HepG2 (cell line): ENCODE measurements around the gene ZFP92. TPM values are rescaled to one million over a fixed set of nuclear protein-coding genes. Genes with fewer than 3 reads are reported as not detected.

Experiments
- ATAC-seq: fragments of 200-7000 bp; cut with Tn5 transposase; 3 replicates; pipeline ENCODE4 v1.9.1; 2020; ENCODE audit warnings: mild to moderate bottlenecking, moderate library complexity
- BruUV-seq: library from RNA; stranded (reverse); fragments of 400-500 nt; replicated peaks from 2 replicates; lab custom pipeline; 2021; lab: Mats Ljungman, UMichigan
- CTCF ChIA-PET: fragments of 300-600 bp; formaldehyde crosslinking; extraction: SDS; loops from one replicate; lab custom pipeline; 2021; ENCODE audit warnings: low total read pairs, inconsistent platforms, low intra/inter-chr PET ratio; lab: Yijun Ruan, JAX
- POLR2A ChIA-PET: fragments of 350-600 bp; sonication (Branson Sonifier 250); formaldehyde crosslinking; loops from one replicate; lab custom pipeline; 2020; ENCODE audit warnings: antibody characterized with exemption, inconsistent platforms; lab: Yijun Ruan, JAX
- DNase-seq: peaks from one replicate; pipeline ENCODE4 v3.0.0-alpha.2; 2015; ENCODE audit warnings: low spot score
- FAIRE-seq: peaks from 3 replicates; lab custom pipeline; 2011; peaks lifted over from hg19 to GRCh38; lab: Jason Lieb, UNC
- H2AFZ ChIP-seq: one replicate; pipeline ENCODE4 v1.6.1; 2011; ENCODE audit warnings: low read length, inconsistent platforms
- H3K27ac ChIP-seq: fragments of 300-600 bp; 3 replicates; pipeline ENCODE4 v1.8.0; 2011; ENCODE audit warnings: mixed run types, mild to moderate bottlenecking, mixed read lengths, low read length, inconsistent platforms; ENCODE audit not compliant: insufficient read depth; ENCODE audit errors: extremely low read length
- H3K27me3 ChIP-seq, 2 experiments: fragments of 200-600 bp in 1 of 2; 2 replicates in 1 of 2; 3 replicates in 1 of 2; pipeline versions ENCODE4 v1.6.0 to v1.8.0; 2011; ENCODE audit warnings: low read length in 2 of 2, mild to moderate bottlenecking in 2 of 2, moderate library complexity in 2 of 2, inconsistent platforms in 1 of 2; ENCODE audit not compliant: insufficient read depth in 2 of 2, control insufficient read depth in 1 of 2
- H3K36me3 ChIP-seq, 2 experiments: fragments of 200-600 bp in 1 of 2; replicated peaks in 1 of 2; 2 replicates in 1 of 2; 3 replicates in 1 of 2; pipeline versions ENCODE4 v1.5.1 to v1.8.0; 2011; ENCODE audit warnings: low read length in 2 of 2, inconsistent platforms in 1 of 2; ENCODE audit not compliant: insufficient read depth in 2 of 2, control insufficient read depth in 1 of 2
- H3K4me1 ChIP-seq: 2 replicates; pipeline ENCODE4 v1.5.1; 2012; ENCODE audit warnings: low read length, inconsistent platforms; ENCODE audit not compliant: insufficient read depth
- H3K4me2 ChIP-seq: 2 replicates; pipeline ENCODE4 v1.6.0; 2011; ENCODE audit warnings: low read depth, low read length, inconsistent platforms
- H3K4me3 ChIP-seq, 3 experiments: fragments of 200-600 bp in 1 of 3; sonication (generic), shearing (Covaris generic) in 1 of 3; replicated peaks in 1 of 3; 2 replicates each; pipeline ENCODE4 v1.5.1; 2011 to 2016; ENCODE audit warnings: low read length in 3 of 3, inconsistent platforms in 2 of 3, low read depth in 2 of 3, mild to moderate bottlenecking in 2 of 3, control low read depth in 1 of 3, mixed read lengths in 1 of 3; ENCODE audit not compliant: insufficient read depth in 1 of 3
- H3K79me2 ChIP-seq: one replicate; pipeline ENCODE4 v1.6.1; 2011; ENCODE audit warnings: low read length, inconsistent platforms; ENCODE audit not compliant: insufficient read depth
- H3K9ac ChIP-seq: 2 replicates; pipeline ENCODE4 v1.6.0; 2011; ENCODE audit warnings: mild to moderate bottlenecking, low read depth, low read length, inconsistent platforms; ENCODE audit not compliant: insufficient read depth
- H3K9me3 ChIP-seq: 2 replicates; pipeline ENCODE4 v1.5.1; 2012; ENCODE audit warnings: mild to moderate bottlenecking, low read length
- H4K20me1 ChIP-seq: 2 replicates; pipeline ENCODE4 v1.6.0; 2011; ENCODE audit warnings: inconsistent platforms, mild to moderate bottlenecking, low read length, moderate library complexity; ENCODE audit not compliant: insufficient read depth
- CCDC6 ChIP-seq: sonication (generic); formaldehyde crosslinking; IDR thresholded peaks from 2 replicates; pipeline ENCODE4 v1.8.1; 2022; ENCODE audit warnings: mild to moderate bottlenecking, missing genetic modification reagents, moderate library complexity
- FOSL1 ChIP-seq: sonication (generic); formaldehyde crosslinking; IDR thresholded peaks from 2 replicates; pipeline ENCODE4 v1.9.0; 2021; ENCODE audit warnings: missing genetic modification reagents, borderline replicate concordance
- GTF3A ChIP-seq: sonication (generic); formaldehyde crosslinking; conservative IDR thresholded peaks from 2 replicates; pipeline ENCODE4 v1.4.0; 2020; ENCODE audit warnings: mild to moderate bottlenecking, missing genetic modification reagents
- SNRNP70 ChIP-seq: fragments of 200-400 bp; formaldehyde crosslinking; IDR thresholded peaks from 2 replicates; pipeline ENCODE4 v1.6.1; 2017; ENCODE audit warnings: mild to moderate bottlenecking, low read depth, low read length, moderate library complexity
- SRSF1 ChIP-seq: fragments of 200-400 bp; formaldehyde crosslinking; optimal IDR thresholded peaks from 2 replicates; pipeline ENCODE3; 2017; ENCODE audit warnings: mild to moderate bottlenecking, low read depth, low read length, moderate library complexity
- SRSF4 ChIP-seq: fragments of 200-400 bp; formaldehyde crosslinking; IDR thresholded peaks from one replicate; pipeline ENCODE4 v1.6.1; 2018; ENCODE audit warnings: mild to moderate bottlenecking, low read depth, low read length, moderate library complexity; ENCODE audit not compliant: poor library complexity, severe bottlenecking
- TAF1 ChIP-seq: sonication (generic); formaldehyde crosslinking; IDR thresholded peaks from 2 replicates; pipeline ENCODE4 v1.4.0; 2020; ENCODE audit warnings: missing genetic modification reagents
- ZNF24 ChIP-seq: fragments of 450-650 bp; IDR thresholded peaks from 2 replicates; pipeline ENCODE4 v1.6.1; 2017; ENCODE audit warnings: antibody characterized with exemption, mild to moderate bottlenecking
- ZNF3 ChIP-seq: IDR thresholded peaks from 2 replicates; pipeline ENCODE4 v1.7.0; 2017; ENCODE audit warnings: inconsistent platforms
- ZNF484 ChIP-seq: sonication (generic); formaldehyde crosslinking; IDR thresholded peaks from 2 replicates; pipeline ENCODE4 v1.5.1; 2020; ENCODE audit warnings: mild to moderate bottlenecking, low read depth, missing genetic modification reagents, borderline replicate concordance
- ZNF562 ChIP-seq: sonication (generic); formaldehyde crosslinking; IDR thresholded peaks from 2 replicates; pipeline ENCODE4 v1.8.0; 2022; ENCODE audit warnings: missing genetic modification reagents, borderline replicate concordance
- ZNF709 ChIP-seq: sonication (generic); formaldehyde crosslinking; IDR thresholded peaks from 2 replicates; pipeline ENCODE4 v1.5.0; 2020; ENCODE audit warnings: mild to moderate bottlenecking, missing genetic modification reagents
- WGBS: methylation state at CpG from one replicate; pipeline ENCODE4 v1.1.6; 2017; ENCODE audit warnings: low lambda C conversion rate; 5-methylcytosine and 5-hydroxymethylcytosine counted together
- in situ Hi-C: cut with HindIII; loops from 2 replicates; pipeline ENCODE4 v1.10.0; 2017; ENCODE audit warnings: low pct_unique_long_range_greater_than_20kb; ENCODE audit not compliant: extremely low pct_ligation_motif_present
- intact Hi-C: fragments of 100-400 bp; cut with micrococcal nuclease; formaldehyde crosslinking; loops from one replicate; pipeline ENCODE4 v1.10.0; 2022; ENCODE audit not compliant: unreplicated experiment
- polyA plus RNA-seq, 8 experiments: library from polyadenylated mRNA; depleted of rRNA in 3 of 8; stranded (reverse) in 7 of 8; unstranded in 1 of 8; fragments of >200 nt; fragmentation: Illumina TruSeq in 4 of 8; extraction: Trizol in 4 of 8; gene quantifications; 2 replicates each; pipeline versions ENCODE4 v1.2.1 to v1.2.3, GENCODE V29; 2011 to 2016; ENCODE audit warnings: low read depth in 4 of 8, missing spikeins in 1 of 8, mixed read lengths in 1 of 8; ENCODE audit not compliant: insufficient read depth in 1 of 8
- total RNA-seq, 5 experiments: library from RNA; depleted of rRNA; stranded (reverse); fragments of >200 nt; fragmentation: Illumina TruSeq; extraction: Trizol; gene quantifications; 2 replicates each; pipeline ENCODE4 v1.2.3, GENCODE V29; 2016; ENCODE audit warnings: low read depth in 1 of 5
- TF ChIP-seq, protein P1 (sequence below): IDR thresholded peaks from 2 replicates; pipeline ENCODE4 v1.6.1; 2016; ENCODE audit warnings: low read depth, missing genetic modification reagents, missing compliant biosample characterization
- TF ChIP-seq, protein P2 (sequence below): sonication (generic); formaldehyde crosslinking; IDR thresholded peaks from 2 replicates; pipeline ENCODE4 v1.5.1; 2020; ENCODE audit warnings: missing genetic modification reagents, mild to moderate bottlenecking, borderline replicate concordance
- TF ChIP-seq, protein P3 (sequence below): sonication (generic); formaldehyde crosslinking; IDR thresholded peaks from 2 replicates; pipeline ENCODE4 v1.5.0; 2020; ENCODE audit warnings: missing genetic modification reagents, mild to moderate bottlenecking, borderline replicate concordance
- TF ChIP-seq, protein P4 (sequence below): sonication (generic); formaldehyde crosslinking; IDR thresholded peaks from 2 replicates; pipeline ENCODE4 v1.4.0; 2020; ENCODE audit warnings: missing genetic modification reagents, low read depth, mild to moderate bottlenecking, borderline replicate concordance

Gene ZFP92
- total and polyA plus RNA-seq, 2 of the 13 experiments (the other 11 are each of a cell fraction or from before 2014, with no cell fraction given): 0.02 TPM; not detected in 1

GRCh38 chrX:153430796-153431195 is 19.5 kb downstream of the ZFP92 start:
- no peaks in the 10 kb centered on the region for H3K4me1 ChIP-seq
- no peaks in the 10 kb centered on the region for H3K79me2 ChIP-seq
- no peak for FAIRE-seq
- no peak overlapping the region for H2AFZ ChIP-seq
- H4K20me1 ChIP-seq: no peaks in the 10 kb centered on the region
- peaks cover 0 to 1% of the 10 kb centered on the region in 2 experiments; a peak in 2 of 5 replicates for H3K27me3 ChIP-seq
- intact Hi-C loops: no loop called here
- WGBS: 50% methylated on average over 2 of the region's 6 CpGs
- TF ChIP-seq ZNF709 (CRISPR knock-in tag): no peak
- TF ChIP-seq, protein P1, sequence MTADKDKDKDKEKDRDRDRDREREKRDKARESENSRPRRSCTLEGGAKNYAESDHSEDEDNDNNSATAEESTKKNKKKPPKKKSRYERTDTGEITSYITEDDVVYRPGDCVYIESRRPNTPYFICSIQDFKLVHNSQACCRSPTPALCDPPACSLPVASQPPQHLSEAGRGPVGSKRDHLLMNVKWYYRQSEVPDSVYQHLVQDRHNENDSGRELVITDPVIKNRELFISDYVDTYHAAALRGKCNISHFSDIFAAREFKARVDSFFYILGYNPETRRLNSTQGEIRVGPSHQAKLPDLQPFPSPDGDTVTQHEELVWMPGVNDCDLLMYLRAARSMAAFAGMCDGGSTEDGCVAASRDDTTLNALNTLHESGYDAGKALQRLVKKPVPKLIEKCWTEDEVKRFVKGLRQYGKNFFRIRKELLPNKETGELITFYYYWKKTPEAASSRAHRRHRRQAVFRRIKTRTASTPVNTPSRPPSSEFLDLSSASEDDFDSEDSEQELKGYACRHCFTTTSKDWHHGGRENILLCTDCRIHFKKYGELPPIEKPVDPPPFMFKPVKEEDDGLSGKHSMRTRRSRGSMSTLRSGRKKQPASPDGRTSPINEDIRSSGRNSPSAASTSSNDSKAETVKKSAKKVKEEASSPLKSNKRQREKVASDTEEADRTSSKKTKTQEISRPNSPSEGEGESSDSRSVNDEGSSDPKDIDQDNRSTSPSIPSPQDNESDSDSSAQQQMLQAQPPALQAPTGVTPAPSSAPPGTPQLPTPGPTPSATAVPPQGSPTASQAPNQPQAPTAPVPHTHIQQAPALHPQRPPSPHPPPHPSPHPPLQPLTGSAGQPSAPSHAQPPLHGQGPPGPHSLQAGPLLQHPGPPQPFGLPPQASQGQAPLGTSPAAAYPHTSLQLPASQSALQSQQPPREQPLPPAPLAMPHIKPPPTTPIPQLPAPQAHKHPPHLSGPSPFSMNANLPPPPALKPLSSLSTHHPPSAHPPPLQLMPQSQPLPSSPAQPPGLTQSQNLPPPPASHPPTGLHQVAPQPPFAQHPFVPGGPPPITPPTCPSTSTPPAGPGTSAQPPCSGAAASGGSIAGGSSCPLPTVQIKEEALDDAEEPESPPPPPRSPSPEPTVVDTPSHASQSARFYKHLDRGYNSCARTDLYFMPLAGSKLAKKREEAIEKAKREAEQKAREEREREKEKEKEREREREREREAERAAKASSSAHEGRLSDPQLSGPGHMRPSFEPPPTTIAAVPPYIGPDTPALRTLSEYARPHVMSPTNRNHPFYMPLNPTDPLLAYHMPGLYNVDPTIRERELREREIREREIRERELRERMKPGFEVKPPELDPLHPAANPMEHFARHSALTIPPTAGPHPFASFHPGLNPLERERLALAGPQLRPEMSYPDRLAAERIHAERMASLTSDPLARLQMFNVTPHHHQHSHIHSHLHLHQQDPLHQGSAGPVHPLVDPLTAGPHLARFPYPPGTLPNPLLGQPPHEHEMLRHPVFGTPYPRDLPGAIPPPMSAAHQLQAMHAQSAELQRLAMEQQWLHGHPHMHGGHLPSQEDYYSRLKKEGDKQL (CRISPR knock-in tag): no peak
- TF ChIP-seq, protein P2, sequence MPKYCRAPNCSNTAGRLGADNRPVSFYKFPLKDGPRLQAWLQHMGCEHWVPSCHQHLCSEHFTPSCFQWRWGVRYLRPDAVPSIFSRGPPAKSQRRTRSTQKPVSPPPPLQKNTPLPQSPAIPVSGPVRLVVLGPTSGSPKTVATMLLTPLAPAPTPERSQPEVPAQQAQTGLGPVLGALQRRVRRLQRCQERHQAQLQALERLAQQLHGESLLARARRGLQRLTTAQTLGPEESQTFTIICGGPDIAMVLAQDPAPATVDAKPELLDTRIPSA: no peak
- TF ChIP-seq, protein P3, sequence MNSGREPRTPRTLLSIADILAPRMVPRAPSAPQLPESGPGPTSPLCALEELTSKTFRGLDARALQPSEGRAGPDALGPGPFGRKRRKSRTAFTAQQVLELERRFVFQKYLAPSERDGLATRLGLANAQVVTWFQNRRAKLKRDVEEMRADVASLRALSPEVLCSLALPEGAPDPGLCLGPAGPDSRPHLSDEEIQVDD (CRISPR knock-in tag): no peak
- no peak for TF ChIP-seq SRSF4
- TF ChIP-seq SRSF1: no peak
- no peak for TF ChIP-seq FOSL1 (CRISPR knock-in tag)
- TF ChIP-seq ZNF484 (CRISPR knock-in tag): no peak
- TF ChIP-seq, protein P4, sequence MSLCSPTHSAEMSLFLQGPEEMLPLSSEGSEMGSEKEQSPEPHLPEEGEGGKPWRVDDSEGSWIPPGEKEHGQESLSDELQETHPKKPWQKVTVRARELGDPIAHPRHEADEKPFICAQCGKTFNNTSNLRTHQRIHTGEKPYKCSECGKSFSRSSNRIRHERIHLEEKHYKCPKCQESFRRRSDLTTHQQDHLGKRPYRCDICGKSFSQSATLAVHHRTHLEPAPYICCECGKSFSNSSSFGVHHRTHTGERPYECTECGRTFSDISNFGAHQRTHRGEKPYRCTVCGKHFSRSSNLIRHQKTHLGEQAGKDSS: no peak
- no peak for TF ChIP-seq ZNF24
- TF ChIP-seq GTF3A (CRISPR knock-in tag): no peak
- TF ChIP-seq CCDC6 (CRISPR knock-in tag): no peak
- no peak for TF ChIP-seq ZNF3
- no peak for TF ChIP-seq SNRNP70
- no peak for TF ChIP-seq TAF1 (CRISPR knock-in tag)
- no peak for TF ChIP-seq ZNF562
- TF ChIP-seq, all 625 proteins: peak for 0
- POLR2A ChIA-PET: no interaction called here
- no peaks in the 10 kb centered on the region for H3K9me3 ChIP-seq
- H3K36me3 ChIP-seq: no peaks in the 10 kb centered on the region
- CTCF ChIA-PET: no interaction called here
- in situ Hi-C loops: no loop called here
- H3K9ac ChIP-seq: no peak overlapping the region
- H3K27ac ChIP-seq: no peak overlapping the region
- no peak overlapping the region for H3K4me2 ChIP-seq
- BruUV-seq: no TSS peak
- H3K4me3 ChIP-seq: no peak overlapping the region
- ATAC-seq: no peak
- DNase-seq: no peak
